SK-N-SH treated with all-trans-retinoic acid at 6 μM for 48 hours (cell line): ENCODE data around the gene KRT20.

Experiments
- ATAC-seq: fragments of 200-7000 bp; cut with Tn5 transposase; 3 replicates; pipeline ENCODE4 v1.9.1; 2020; ENCODE audit warnings: mild to moderate bottlenecking, moderate library complexity
- ARNTL ChIP-seq: fragments of 450-650 bp; formaldehyde crosslinking; IDR thresholded peaks from 2 replicates; pipeline ENCODE4 v1.5.0; 2020; ENCODE audit warnings: low read depth, mild to moderate bottlenecking, moderate library complexity, borderline replicate concordance
- BACH2 ChIP-seq: fragments of 250-450 bp; sonication (Bioruptor Pico); IDR thresholded peaks from 2 replicates; pipeline ENCODE4 v1.9.0; 2021; ENCODE audit warnings: mild to moderate bottlenecking, borderline replicate concordance
- CREB5 ChIP-seq: fragments of 250-450 bp; sonication (Bioruptor Pico); IDR thresholded peaks from 2 replicates; pipeline ENCODE4 v1.5.1; 2020; ENCODE audit warnings: low read depth, mild to moderate bottlenecking, moderate library complexity
- CSRNP3 ChIP-seq: fragments of 250-450 bp; sonication (Bioruptor Pico); IDR thresholded peaks from 2 replicates; pipeline ENCODE4 v1.5.1; 2021; ENCODE audit warnings: mild to moderate bottlenecking, moderate library complexity
- ESRRG ChIP-seq: fragments of 250-450 bp; sonication (Bioruptor Pico); IDR thresholded peaks from 2 replicates; pipeline ENCODE4 v1.6.1; 2021; ENCODE audit warnings: mild to moderate bottlenecking
- GLIS3 ChIP-seq: fragments of 250-450 bp; sonication (Bioruptor Pico); IDR thresholded peaks from 2 replicates; pipeline ENCODE4 v1.5.0; 2020; ENCODE audit warnings: mild to moderate bottlenecking, moderate library complexity
- ISL1 ChIP-seq: fragments of 250-450 bp; sonication (Bioruptor Pico); IDR thresholded peaks from 2 replicates; pipeline ENCODE4 v2.1.2; 2022; ENCODE audit warnings: mild to moderate bottlenecking, moderate library complexity
- PATZ1 ChIP-seq: fragments of 250-450 bp; sonication (Bioruptor Pico); IDR thresholded peaks from 2 replicates; pipeline ENCODE4 v1.8.0; 2020; ENCODE audit warnings: mild to moderate bottlenecking, moderate library complexity, borderline replicate concordance
- PPARA ChIP-seq: fragments of 250-450 bp; sonication (Bioruptor Pico); IDR thresholded peaks from 2 replicates; pipeline ENCODE4 v1.5.0; 2020; ENCODE audit warnings: mild to moderate bottlenecking, borderline replicate concordance
- TOX ChIP-seq: fragments of 250-450 bp; sonication (Bioruptor Pico); IDR thresholded peaks from 2 replicates; pipeline ENCODE4 v1.8.0; 2021; ENCODE audit warnings: mild to moderate bottlenecking, moderate library complexity, borderline replicate concordance
- ZC3H10 ChIP-seq: fragments of 250-450 bp; sonication (Bioruptor Pico); IDR thresholded peaks from 2 replicates; pipeline ENCODE4 v1.5.1; 2021; ENCODE audit warnings: mild to moderate bottlenecking, moderate library complexity
- ZFP30 ChIP-seq: fragments of 450-650 bp; formaldehyde crosslinking; IDR thresholded peaks from 2 replicates; pipeline ENCODE4 v1.5.0; 2022; ENCODE audit warnings: mild to moderate bottlenecking, moderate library complexity
- ZNF8 ChIP-seq: fragments of 450-650 bp; formaldehyde crosslinking; IDR thresholded peaks from 2 replicates; pipeline ENCODE4 v1.5.0; 2020; ENCODE audit warnings: mild to moderate bottlenecking, moderate library complexity

KRT20 gene

GRCh38 chr17:40854175-40854814 lies 30.7 kb downstream of the KRT20 start:
- ATAC-seq: peak; percentile 93
- TF ChIP-seq ZC3H10 (peak; percentile 77; the same call in 1 of the 2 replicates), ARNTL (CRISPR knock-in tag) (no peak), PATZ1 (CRISPR knock-in tag) (peak; percentile 61; the same call in 1 of the 2 replicates), PPARA (CRISPR knock-in tag) (no peak), CREB5 (CRISPR knock-in tag) (0 out of 2 replicates have a peak, but pooled peaks have one; percentile 72), ISL1 (CRISPR knock-in tag) (peak; percentile 99), TOX (CRISPR knock-in tag) (peak; percentile 76; the same call in 1 of the 2 replicates)

- TF ChIP-seq ZFP30 (CRISPR knock-in tag) (no peak), CSRNP3 (no peak), ESRRG (no peak), BACH2 (CRISPR knock-in tag) (no peak), ISL1 (CRISPR knock-in tag) (no peak), ARNTL (CRISPR knock-in tag) (no peak), ZC3H10 (no peak), GLIS3 (CRISPR knock-in tag) (no peak), PATZ1 (CRISPR knock-in tag) (no peak)
- TF ChIP-seq, all 23 proteins: peak for 0
- no peak for ATAC-seq
These were observed 32.7 kb downstream of the KRT20 start for GRCh38 chr17:40852364-40852763.

GRCh38 chr17:40850293-40850972 lies 34.6 kb downstream of the KRT20 start:
- ATAC-seq: no peak

More at GRCh38 chr17:40850293-40850972, 34.6 kb downstream of the KRT20 start:
- no peak for TF ChIP-seq TOX (CRISPR knock-in tag)
- TF ChIP-seq CSRNP3: no peak
- TF ChIP-seq ZNF8 (CRISPR knock-in tag): no peak
- TF ChIP-seq CREB5 (CRISPR knock-in tag): no peak
